B cell (primary cell): ENCODE measurements around the gene HSD3B2.

Experiments used
- EZH2 ChIP-seq: IDR thresholded peaks from 2 replicates; pipeline ENCODE4 v1.6.1; 2012; ENCODE audit warnings: borderline replicate concordance, low read depth, mild to moderate bottlenecking, moderate library complexity, low read length; ENCODE audit not compliant: insufficient read depth, poor library complexity, severe bottlenecking
- TF ChIP-seq, protein P1 (sequence below): fragments of 200-600 bp; IDR thresholded peaks from one replicate; pipeline ENCODE4 v1.8.0; 2022; ENCODE audit warnings: antibody characterized with exemption, mild to moderate bottlenecking

- TF ChIP-seq, protein P1, sequence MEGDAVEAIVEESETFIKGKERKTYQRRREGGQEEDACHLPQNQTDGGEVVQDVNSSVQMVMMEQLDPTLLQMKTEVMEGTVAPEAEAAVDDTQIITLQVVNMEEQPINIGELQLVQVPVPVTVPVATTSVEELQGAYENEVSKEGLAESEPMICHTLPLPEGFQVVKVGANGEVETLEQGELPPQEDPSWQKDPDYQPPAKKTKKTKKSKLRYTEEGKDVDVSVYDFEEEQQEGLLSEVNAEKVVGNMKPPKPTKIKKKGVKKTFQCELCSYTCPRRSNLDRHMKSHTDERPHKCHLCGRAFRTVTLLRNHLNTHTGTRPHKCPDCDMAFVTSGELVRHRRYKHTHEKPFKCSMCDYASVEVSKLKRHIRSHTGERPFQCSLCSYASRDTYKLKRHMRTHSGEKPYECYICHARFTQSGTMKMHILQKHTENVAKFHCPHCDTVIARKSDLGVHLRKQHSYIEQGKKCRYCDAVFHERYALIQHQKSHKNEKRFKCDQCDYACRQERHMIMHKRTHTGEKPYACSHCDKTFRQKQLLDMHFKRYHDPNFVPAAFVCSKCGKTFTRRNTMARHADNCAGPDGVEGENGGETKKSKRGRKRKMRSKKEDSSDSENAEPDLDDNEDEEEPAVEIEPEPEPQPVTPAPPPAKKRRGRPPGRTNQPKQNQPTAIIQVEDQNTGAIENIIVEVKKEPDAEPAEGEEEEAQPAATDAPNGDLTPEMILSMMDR = no peak
- no peak for TF ChIP-seq EZH2
Measured at GRCh38 chr1:119470958-119471357, 56.0 kb downstream of the HSD3B2 start.
